ENCODE measurements around the gene CLK3.

Gene CLK3

DNA sequence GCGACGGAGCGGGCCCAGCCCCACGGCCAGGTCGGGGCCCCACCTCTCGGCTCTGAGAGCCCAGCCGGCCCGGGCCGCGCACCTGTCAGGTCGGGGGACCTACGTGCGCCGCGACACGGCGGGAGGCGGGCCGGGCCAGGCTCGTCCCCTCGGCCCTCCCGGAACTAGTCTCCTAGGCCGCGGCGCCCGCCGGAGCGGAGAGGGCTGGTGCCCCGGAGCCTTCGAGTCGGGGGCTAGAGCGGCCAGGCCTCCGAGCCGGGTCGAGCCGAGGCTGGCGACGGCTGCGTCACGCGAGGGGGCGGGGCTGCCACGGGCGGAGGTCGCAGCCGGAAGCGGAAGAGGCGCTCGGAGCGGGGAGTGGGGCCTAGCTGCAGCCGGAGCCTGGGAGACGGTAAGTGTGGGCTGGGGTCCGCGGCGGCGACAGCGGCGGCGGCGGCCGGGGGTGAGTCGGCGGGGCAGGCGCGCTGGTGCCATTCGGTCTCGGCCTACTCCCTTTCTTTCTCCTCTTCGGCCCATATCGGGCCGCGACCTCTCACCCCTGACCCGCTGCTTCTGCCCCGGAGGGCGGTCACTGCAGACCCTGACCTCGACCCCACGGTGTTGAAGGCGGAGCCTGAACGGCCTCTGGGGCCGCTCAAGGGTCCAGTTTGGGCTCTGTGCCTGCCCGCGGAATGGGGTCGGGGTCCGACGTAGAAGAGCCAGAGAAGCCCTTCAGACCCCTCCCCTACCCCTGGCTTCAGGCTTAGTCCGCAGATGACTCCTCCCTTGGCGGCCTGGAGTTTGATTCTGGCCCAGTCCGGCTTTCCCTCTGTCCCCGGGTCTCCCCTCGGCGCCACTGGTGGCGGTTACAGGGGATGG lies at the start of gene CLK3 (continued):
- TF ChIP-seq ZNF175 (tag by site-specific recombination; IDR thresholded peaks at IDR 0.05) (no peak), HIC1 (tag by site-specific recombination; IDR thresholded peaks at IDR 0.05) (peak; percentile 73; the same call in 1 of the 2 replicates), HOXD13 (CRISPR knock-in tag; IDR thresholded peaks at IDR 0.05; ENCODE audit: borderline replicate concordance) (no peak), ZNF555 (tag by site-specific recombination; conservative IDR thresholded peaks at IDR 0.05) (no peak), ZNF792 (tag by site-specific recombination; IDR thresholded peaks at IDR 0.05) (no peak), ZNF341 (tag by site-specific recombination; IDR thresholded peaks at IDR 0.05; ENCODE audit: low read depth) (peak; percentile 75), ZNF510 (tag by site-specific recombination; IDR thresholded peaks at IDR 0.05; ENCODE audit: insufficient replicate concordance) (no peak), BCL11A (tag by site-specific recombination; IDR thresholded peaks at IDR 0.05; ENCODE audit: low read depth) (peak; percentile 66; the same call in 1 of the 2 replicates), ZNF239 (tag by site-specific recombination; IDR thresholded peaks at IDR 0.05) (no peak), ZNF2 (tag by site-specific recombination; IDR thresholded peaks at IDR 0.05) (no peak), ZNF266 (tag by site-specific recombination; IDR thresholded peaks at IDR 0.05; ENCODE audit: low read depth) (0 out of 2 replicates have a peak, but pooled peaks have one; percentile 6), HOXC10 (CRISPR knock-in tag; IDR thresholded peaks at IDR 0.05) (no peak), ZFP3 (tag by site-specific recombination; IDR thresholded peaks at IDR 0.05; ENCODE audit: low read depth) (no peak), ZNF600 (tag by site-specific recombination; IDR thresholded peaks at IDR 0.05) (no peak; the same call in 1 of the 2 replicates), ZNF202 (tag by site-specific recombination; IDR thresholded peaks at IDR 0.05; ENCODE audit: borderline replicate concordance) (no peak), ZBTB6 (tag by site-specific recombination; IDR thresholded peaks at IDR 0.05) (no peak; the same call in 1 of the 2 replicates), BCL11B (tag by site-specific recombination; IDR thresholded peaks at IDR 0.05; ENCODE audit: low read depth) (peak; percentile 63)

DNA sequence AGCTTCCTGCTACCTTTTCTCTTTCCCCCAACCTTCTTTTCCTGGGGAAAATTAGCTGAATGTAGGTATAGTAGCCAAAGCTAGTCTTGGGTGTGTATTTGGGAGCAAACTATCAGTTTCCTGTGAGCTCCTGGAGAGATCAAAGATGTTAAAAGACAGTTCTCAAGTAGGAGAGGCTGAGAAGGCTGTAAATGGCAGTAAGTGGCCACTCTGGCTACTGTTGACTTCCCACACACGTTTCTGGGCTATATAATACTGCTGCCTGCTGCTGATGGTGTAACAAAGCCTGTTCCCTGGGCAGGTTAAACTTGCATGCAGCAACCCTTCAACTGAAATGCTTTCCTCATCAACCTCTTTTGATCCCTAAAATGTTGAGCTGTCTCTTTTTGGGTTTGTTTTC lies 47.0 kb upstream of the CLK3 start:
- ChIA-PET POLR2A (interaction anchor here (0.8 kb wide), 1 partner anchor 23 kb away, joined by 3 read pairs; no protein-coding TSS in a partner anchor), CTCF (interaction anchor here (0.6 to 1.5 kb wide), 4 partner anchors 10 to 1115 kb away, joined by 3 to 6 read pairs (median 4); no protein-coding TSS in a partner anchor)
- Histone ChIP-seq H3K9me3 (ENCODE audit: control insufficient read depth, insufficient read depth, low read depth, low read length) (no peaks in the 10 kb centered on the region), H3K27ac (ENCODE audit: extremely low read depth, low read depth, low read length) (no peak overlapping the region), H3K4me3 (ENCODE audit: low read depth, low read length) (no peak overlapping the region), H3K4me1 (ENCODE audit: control insufficient read depth, insufficient read depth, low read length) (peaks cover 3% of the 10 kb centered on the region; the same call in 1 of the 2 replicates), H3K36me3 (ENCODE audit: control insufficient read depth in 2 of 2, insufficient read depth in 1 of 2, low read length in 2 of 2) (peaks cover 15 to 43% of the 10 kb centered on the region in 2 experiments)
- TF ChIP-seq ZNF580 (tag by site-specific recombination; IDR thresholded peaks at IDR 0.05): no peak
- no peak for TF ChIP-seq ZNF558 (tag by site-specific recombination; IDR thresholded peaks at IDR 0.05)
- TF ChIP-seq ZNF184 (tag by site-specific recombination; IDR thresholded peaks at IDR 0.05): no peak
- TF ChIP-seq OSR2 (tag by site-specific recombination; IDR thresholded peaks at IDR 0.05): peak; percentile 68
- no peak for TF ChIP-seq ZNF423 (tag by site-specific recombination; IDR thresholded peaks at IDR 0.05)
- no peak for TF ChIP-seq ZNF843 (tag by site-specific recombination; IDR thresholded peaks at IDR 0.05)
- peak; percentile 70; the same call in 1 of the 2 replicates for TF ChIP-seq FEZF1 (tag by site-specific recombination; IDR thresholded peaks at IDR 0.05)
- 0 out of 2 replicates have a peak, but pooled peaks have one; percentile 7 for TF ChIP-seq EGR2 (tag by site-specific recombination; IDR thresholded peaks at IDR 0.05; ENCODE audit: low read depth)
- no peak for TF ChIP-seq ZNF629 (tag by site-specific recombination; IDR thresholded peaks at IDR 0.05)
- TF ChIP-seq, protein P1, sequence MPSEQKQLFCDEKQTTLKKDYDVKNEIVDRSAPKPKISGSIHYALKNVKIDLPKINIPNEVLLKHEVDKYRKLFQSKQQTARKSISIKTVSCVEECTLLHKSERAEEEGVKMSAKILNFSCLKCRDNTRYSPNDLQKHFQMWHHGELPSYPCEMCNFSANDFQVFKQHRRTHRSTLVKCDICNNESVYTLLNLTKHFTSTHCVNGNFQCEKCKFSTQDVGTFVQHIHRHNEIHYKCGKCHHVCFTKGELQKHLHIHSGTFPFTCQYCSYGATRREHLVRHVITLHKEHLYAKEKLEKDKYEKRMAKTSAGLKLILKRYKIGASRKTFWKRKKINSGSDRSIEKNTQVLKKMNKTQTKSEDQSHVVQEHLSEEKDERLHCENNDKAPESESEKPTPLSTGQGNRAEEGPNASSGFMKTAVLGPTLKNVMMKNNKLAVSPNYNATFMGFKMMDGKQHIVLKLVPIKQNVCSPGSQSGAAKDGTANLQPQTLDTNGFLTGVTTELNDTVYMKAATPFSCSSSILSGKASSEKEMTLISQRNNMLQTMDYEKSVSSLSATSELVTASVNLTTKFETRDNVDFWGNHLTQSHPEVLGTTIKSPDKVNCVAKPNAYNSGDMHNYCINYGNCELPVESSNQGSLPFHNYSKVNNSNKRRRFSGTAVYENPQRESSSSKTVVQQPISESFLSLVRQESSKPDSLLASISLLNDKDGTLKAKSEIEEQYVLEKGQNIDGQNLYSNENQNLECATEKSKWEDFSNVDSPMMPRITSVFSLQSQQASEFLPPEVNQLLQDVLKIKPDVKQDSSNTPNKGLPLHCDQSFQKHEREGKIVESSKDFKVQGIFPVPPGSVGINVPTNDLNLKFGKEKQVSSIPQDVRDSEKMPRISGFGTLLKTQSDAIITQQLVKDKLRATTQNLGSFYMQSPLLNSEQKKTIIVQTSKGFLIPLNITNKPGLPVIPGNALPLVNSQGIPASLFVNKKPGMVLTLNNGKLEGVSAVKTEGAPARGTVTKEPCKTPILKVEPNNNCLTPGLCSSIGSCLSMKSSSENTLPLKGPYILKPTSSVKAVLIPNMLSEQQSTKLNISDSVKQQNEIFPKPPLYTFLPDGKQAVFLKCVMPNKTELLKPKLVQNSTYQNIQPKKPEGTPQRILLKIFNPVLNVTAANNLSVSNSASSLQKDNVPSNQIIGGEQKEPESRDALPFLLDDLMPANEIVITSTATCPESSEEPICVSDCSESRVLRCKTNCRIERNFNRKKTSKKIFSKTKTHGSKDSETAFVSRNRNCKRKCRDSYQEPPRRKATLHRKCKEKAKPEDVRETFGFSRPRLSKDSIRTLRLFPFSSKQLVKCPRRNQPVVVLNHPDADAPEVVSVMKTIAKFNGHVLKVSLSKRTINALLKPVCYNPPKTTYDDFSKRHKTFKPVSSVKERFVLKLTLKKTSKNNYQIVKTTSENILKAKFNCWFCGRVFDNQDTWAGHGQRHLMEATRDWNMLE (tag by site-specific recombination; conservative IDR thresholded peaks at IDR 0.05; ENCODE audit: low read depth): no peak

Data from HEK293 (cell line).